Fibroblast of lung (primary cell): Measurements from ENCODE around the gene CSKMT. TPM values are rescaled to one million over a fixed set of nuclear protein-coding genes. Genes with fewer than 3 reads are reported as not detected.

ENCODE experiments used
- DNase-seq, 2 donors: peaks; one replicate each; pipeline versions ENCODE4 v3.0.0 to v3.0.0-alpha.2; 2010; ENCODE audit warnings: low read depth in 2 of 2
- H2AFZ ChIP-seq: 2 replicates; pipeline ENCODE4 v1.5.1; 2012; ENCODE audit warnings: low read length, control low read depth, inconsistent platforms
- H3K27ac ChIP-seq: 2 replicates; pipeline ENCODE4 v1.5.1; 2011; ENCODE audit warnings: low read length, control low read depth; ENCODE audit not compliant: insufficient read depth
- H3K27me3 ChIP-seq: 2 replicates; pipeline ENCODE4 v1.5.1; 2011; ENCODE audit warnings: mild to moderate bottlenecking, low read length; ENCODE audit not compliant: control insufficient read depth, insufficient read depth
- H3K36me3 ChIP-seq: 2 replicates; pipeline ENCODE4 v1.5.1; 2011; ENCODE audit warnings: low read length; ENCODE audit not compliant: control insufficient read depth, insufficient read depth
- H3K4me1 ChIP-seq: 2 replicates; pipeline ENCODE4 v1.5.1; 2011; ENCODE audit warnings: low read length; ENCODE audit not compliant: control insufficient read depth, insufficient read depth; ENCODE audit errors: extremely low read depth
- H3K4me2 ChIP-seq: 2 replicates; pipeline ENCODE4 v1.5.1; 2011; ENCODE audit warnings: low read length, control low read depth; ENCODE audit not compliant: insufficient read depth; ENCODE audit errors: extremely low read depth
- H3K4me3 ChIP-seq, 4 experiments: fragments of 200-600 bp in 1 of 4; sonication (generic) in 1 of 4; replicated peaks in 1 of 4; 2 replicates each; pipeline ENCODE4 v1.5.1; 2011 to 2016; ENCODE audit warnings: low read length in 4 of 4, low read depth in 3 of 4, mild to moderate bottlenecking in 3 of 4, control low read depth in 2 of 4, inconsistent platforms in 1 of 4, mixed read lengths in 1 of 4; ENCODE audit not compliant: insufficient read depth in 1 of 4; ENCODE audit errors: control extremely low read depth in 1 of 4
- H3K79me2 ChIP-seq: 2 replicates; pipeline ENCODE4 v1.5.1; 2012; ENCODE audit warnings: mild to moderate bottlenecking, low read length, inconsistent platforms; ENCODE audit not compliant: control insufficient read depth, insufficient read depth
- H3K9ac ChIP-seq: 2 replicates; pipeline ENCODE4 v1.5.1; 2011; ENCODE audit warnings: mild to moderate bottlenecking, low read length, control low read depth; ENCODE audit not compliant: insufficient read depth
- H3K9me3 ChIP-seq: 2 replicates; pipeline ENCODE4 v1.5.1; 2012; ENCODE audit warnings: low read depth, low read length; ENCODE audit not compliant: control insufficient read depth, insufficient read depth
- H4K20me1 ChIP-seq: 2 replicates; pipeline ENCODE4 v1.5.1; 2011; ENCODE audit warnings: low read length; ENCODE audit not compliant: control insufficient read depth, insufficient read depth; ENCODE audit errors: extremely low read depth
- CTCF ChIP-seq, 2 donors: IDR thresholded peaks in 1 of 2; conservative IDR thresholded peaks in 1 of 2; 1 replicate in 1 of 2; 2 replicates in 1 of 2; pipeline ENCODE4 v1.5.1; 2011 to 2012; ENCODE audit warnings: low read length in 2 of 2, control low read depth in 1 of 2, inconsistent platforms in 1 of 2, low read depth in 1 of 2, mild to moderate bottlenecking in 1 of 2
- EZH2 ChIP-seq: IDR thresholded peaks from 2 replicates; pipeline ENCODE4 v1.5.1; 2012; ENCODE audit warnings: low read length, control low read depth, mild to moderate bottlenecking; ENCODE audit errors: missing control alignments
- polyA plus RNA-seq, 2 donors: library from polyadenylated mRNA; depleted of rRNA in 1 of 2; stranded (reverse) in 1 of 2; unstranded in 1 of 2; fragments of >200 nt; gene quantifications; 2 replicates each; pipeline ENCODE4 v1.2.1, GENCODE V29; 2011 to 2012; ENCODE audit warnings: missing spikeins in 1 of 2
- total RNA-seq: library from RNA; depleted of rRNA; stranded (reverse); fragments of >200 nt; gene quantifications from 2 replicates; pipeline ENCODE4 v1.2.1, GENCODE V29; 2014

CSKMT gene
- total and polyA plus RNA-seq, 2 donors (not counting 1 experiment from before 2014, with no cell fraction given), result 2.9 to 8.4 TPM

DNA sequence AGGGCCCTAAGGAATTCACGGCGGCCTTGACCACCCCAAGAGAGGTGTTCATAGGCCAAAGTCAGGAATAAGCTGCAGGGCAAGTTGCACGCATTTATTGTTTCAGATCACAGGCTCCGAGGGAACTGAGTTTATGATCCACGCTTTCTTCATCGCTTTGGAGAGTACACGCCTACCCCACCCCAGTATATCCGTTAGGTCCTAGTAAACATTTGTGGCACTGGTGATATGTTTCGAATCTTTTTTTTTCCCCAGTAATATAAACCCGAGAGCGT is 19.5 kb upstream of the CSKMT start:
- Histone ChIP-seq H3K36me3 (peaks cover 16% of the 10 kb centered on the region), H4K20me1 (no peaks in the 10 kb centered on the region), H3K79me2 (peaks cover 49% of the 10 kb centered on the region), H3K4me3 (peak overlapping the region; percentile 73 to 96 (median 79)), H3K27ac (peak overlapping the region; percentile 88), H3K9ac (peak overlapping the region; percentile 90), H3K9me3 (no peaks in the 10 kb centered on the region), H3K4me2 (peak overlapping the region; percentile 97), H2AFZ (no peak overlapping the region), H3K4me1 (peaks cover 8% of the 10 kb centered on the region), H3K27me3 (no peaks in the 10 kb centered on the region)
- no peak for TF ChIP-seq CTCF (conservative IDR thresholded peaks at IDR 0.05 in 1 of 2, IDR thresholded peaks at IDR 0.05 in 1 of 2; ENCODE audit: low read depth in 1 of 2, low read length in 2 of 2)
- TF ChIP-seq EZH2, result no peak
- no peak for DNase-seq

DNA sequence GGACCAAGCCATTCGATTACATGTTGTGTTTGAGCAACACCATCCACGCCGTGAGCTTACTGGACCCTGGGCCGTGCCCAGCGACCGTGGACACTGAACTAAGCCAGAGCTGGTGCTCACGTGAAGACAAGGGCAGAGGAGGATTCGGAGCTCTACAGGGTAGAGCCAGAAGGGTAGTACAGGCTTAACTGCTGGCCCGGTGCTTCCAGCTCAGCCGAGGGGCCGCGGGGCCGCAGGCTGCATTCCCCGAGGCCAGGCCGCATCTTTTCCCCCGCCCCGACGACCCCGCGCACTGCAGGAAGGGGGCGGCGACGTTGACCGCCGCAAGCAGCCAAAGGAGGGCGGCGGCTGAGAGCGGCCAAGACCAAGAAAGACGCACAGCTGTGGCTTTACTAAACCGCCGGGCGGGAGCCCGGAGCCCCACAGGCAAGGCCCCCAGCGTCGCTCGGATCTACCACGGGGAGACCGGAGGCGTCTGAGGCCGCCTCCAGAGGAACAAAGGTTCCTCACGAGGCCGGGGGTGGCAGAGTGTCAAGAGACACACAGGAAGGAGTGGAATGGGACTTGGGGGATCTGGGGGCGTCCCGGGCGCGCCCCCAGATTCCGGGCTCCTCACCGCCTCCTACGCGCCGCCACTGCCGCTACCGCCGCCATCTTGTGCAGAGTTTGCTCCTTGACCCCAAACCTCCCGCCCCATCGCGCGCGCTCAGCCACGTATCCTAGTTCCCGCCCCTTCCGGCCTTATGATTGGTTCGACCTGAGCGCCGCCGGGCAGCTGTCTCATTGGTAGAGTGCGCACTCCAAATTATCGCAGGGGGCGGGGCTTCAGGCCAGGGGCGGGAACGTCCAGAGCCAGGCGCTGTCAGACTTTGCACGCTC is 18.9 kb upstream of the CSKMT start, which contains the start of gene GANAB:
Gene GANAB (minus strand): TSS at position 668 of the 879 bp plus-strand sequence. CDS start 14 bp downstream, at position 654.
- Histone ChIP-seq H3K9me3 (no peaks in the 10 kb centered on the region), H3K27me3 (no peaks in the 10 kb centered on the region), H3K4me3 (peak within 1 kb of the TSS; percentile 73 to 96 (median 79)), H3K79me2 (peaks cover 48% of the 10 kb centered on the region), H2AFZ (no peak within 1 kb of the TSS), H3K4me2 (peak within 1 kb of the TSS; percentile 97), H3K9ac (peak within 1 kb of the TSS; percentile 90), H3K27ac (peak within 1 kb of the TSS; percentile 88), H4K20me1 (no peaks in the 10 kb centered on the region), H3K36me3 (peaks cover 15% of the 10 kb centered on the region), H3K4me1 (peaks cover 8% of the 10 kb centered on the region)
- no peak for TF ChIP-seq CTCF (conservative IDR thresholded peaks at IDR 0.05 in 1 of 2, IDR thresholded peaks at IDR 0.05 in 1 of 2; ENCODE audit: low read depth in 1 of 2, low read length in 2 of 2)
- no peak for TF ChIP-seq EZH2
- DNase-seq, result peak; percentile 96

GRCh38 chr11:62646825-62647608 is 18.1 kb upstream of the CSKMT start:
- H3K4me1 ChIP-seq, result peaks cover 8% of the 10 kb centered on the region
- H3K9me3 ChIP-seq, result no peaks in the 10 kb centered on the region
- peaks cover 50% of the 10 kb centered on the region for H3K79me2 ChIP-seq
- no peak overlapping the region for H2AFZ ChIP-seq
- TF ChIP-seq CTCF (conservative IDR thresholded peaks at IDR 0.05 in 1 of 2, IDR thresholded peaks at IDR 0.05 in 1 of 2; ENCODE audit: low read depth in 1 of 2, low read length in 2 of 2), result no peak
- TF ChIP-seq EZH2, result no peak
- no peaks in the 10 kb centered on the region for H4K20me1 ChIP-seq
- H3K27me3 ChIP-seq, result no peaks in the 10 kb centered on the region
- peak overlapping the region; percentile 58 for H3K4me2 ChIP-seq
- DNase-seq, result no peak
- peaks cover 15% of the 10 kb centered on the region for H3K36me3 ChIP-seq
- peak overlapping the region; percentile 64 for H3K27ac ChIP-seq
- H3K9ac ChIP-seq, result no peak overlapping the region
- H3K4me3 ChIP-seq, result peak overlapping the region in 2 of 4 experiments; percentile 6 to 27
